Measurements from ENCODE around the gene COX4I1. TPM values are rescaled to one million over a fixed set of nuclear protein-coding genes. Genes with fewer than 3 reads are reported as not detected.

Gene COX4I1
- total and polyA plus RNA-seq, 2 of the 8 experiments (the other 6 are each of a cell fraction or from before 2014, with no cell fraction given), result 507 to 707 TPM

GRCh38 chr16:85762970-85763369 lies 36.5 kb upstream of the COX4I1 start (continued):
- TF ChIP-seq KDM4A (IDR thresholded peaks at IDR 0.05; ENCODE audit: low read depth, low read length, severe bottlenecking) (no peak), TEAD4 (IDR thresholded peaks at IDR 0.05; ENCODE audit: low read depth, low read length) (no peak)
